Measurements from ENCODE around the gene MEGF11. TPM values are rescaled to one million over a fixed set of nuclear protein-coding genes. Genes with fewer than 3 reads are reported as not detected.
A peak's percentile ranks its signal among the peaks of the same experiment; 100 is the strongest.

Gene MEGF11
- total RNA-seq, 1 donor from 2014 or later, result 0.25 TPM

DNA sequence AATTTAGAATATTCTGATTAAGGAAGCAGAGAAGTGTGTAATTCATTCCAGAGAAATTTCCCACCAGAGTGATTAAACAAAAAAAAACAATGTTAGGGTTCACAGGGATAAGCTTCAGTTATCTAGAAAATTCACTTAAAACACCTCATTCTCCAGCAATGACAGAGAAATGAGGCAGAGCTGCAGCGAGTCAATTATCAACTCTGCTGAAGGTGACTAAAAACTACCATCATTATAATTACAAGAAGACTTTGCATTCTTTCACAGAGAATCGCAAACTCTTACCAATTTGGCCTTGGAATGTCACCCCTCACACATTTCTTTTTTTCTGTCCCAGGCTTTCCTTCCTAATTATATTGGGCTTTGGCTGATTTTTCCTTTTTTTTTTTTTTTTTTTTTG, 267.1 kb downstream of the MEGF11 start:
- TF ChIP-seq POLR2AphosphoS5 (IDR thresholded peaks at IDR 0.05; ENCODE audit: insufficient read depth in 1 of 2, low read depth in 1 of 2), result no peak
- TF ChIP-seq, protein P1, sequence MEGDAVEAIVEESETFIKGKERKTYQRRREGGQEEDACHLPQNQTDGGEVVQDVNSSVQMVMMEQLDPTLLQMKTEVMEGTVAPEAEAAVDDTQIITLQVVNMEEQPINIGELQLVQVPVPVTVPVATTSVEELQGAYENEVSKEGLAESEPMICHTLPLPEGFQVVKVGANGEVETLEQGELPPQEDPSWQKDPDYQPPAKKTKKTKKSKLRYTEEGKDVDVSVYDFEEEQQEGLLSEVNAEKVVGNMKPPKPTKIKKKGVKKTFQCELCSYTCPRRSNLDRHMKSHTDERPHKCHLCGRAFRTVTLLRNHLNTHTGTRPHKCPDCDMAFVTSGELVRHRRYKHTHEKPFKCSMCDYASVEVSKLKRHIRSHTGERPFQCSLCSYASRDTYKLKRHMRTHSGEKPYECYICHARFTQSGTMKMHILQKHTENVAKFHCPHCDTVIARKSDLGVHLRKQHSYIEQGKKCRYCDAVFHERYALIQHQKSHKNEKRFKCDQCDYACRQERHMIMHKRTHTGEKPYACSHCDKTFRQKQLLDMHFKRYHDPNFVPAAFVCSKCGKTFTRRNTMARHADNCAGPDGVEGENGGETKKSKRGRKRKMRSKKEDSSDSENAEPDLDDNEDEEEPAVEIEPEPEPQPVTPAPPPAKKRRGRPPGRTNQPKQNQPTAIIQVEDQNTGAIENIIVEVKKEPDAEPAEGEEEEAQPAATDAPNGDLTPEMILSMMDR (IDR thresholded peaks at IDR 0.05), result no peak
- TF ChIP-seq POLR2A (IDR thresholded peaks at IDR 0.05), result no peak

DNA sequence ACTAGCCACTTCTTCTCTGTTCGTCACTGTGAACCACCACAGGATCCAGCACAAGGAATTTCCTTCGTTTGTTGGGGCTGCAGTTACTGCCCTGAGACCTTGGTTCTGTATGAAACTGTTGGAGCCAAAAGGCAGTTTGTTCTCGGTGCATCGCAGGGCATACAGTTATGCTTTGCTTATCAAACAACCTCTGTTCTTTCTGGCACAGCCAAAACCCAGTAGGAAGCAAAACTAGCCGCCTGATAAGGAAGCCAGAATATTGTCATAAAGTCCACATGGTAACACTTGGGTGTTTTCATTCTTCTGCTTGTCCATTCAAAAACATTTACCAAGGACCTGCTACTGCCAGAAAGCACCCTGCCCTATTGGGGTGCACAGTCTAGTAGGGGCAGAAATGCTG, 268.2 kb downstream of the MEGF11 start:
- no peak for TF ChIP-seq POLR2AphosphoS5 (IDR thresholded peaks at IDR 0.05; ENCODE audit: insufficient read depth in 1 of 2, low read depth in 1 of 2)
- TF ChIP-seq, protein P1 (IDR thresholded peaks at IDR 0.05), result no peak
- TF ChIP-seq POLR2A (IDR thresholded peaks at IDR 0.05), result no peak
- Histone ChIP-seq H3K27ac (no peak overlapping the region), H3K27me3 (no peaks in the 10 kb centered on the region), H3K36me3 (no peaks in the 10 kb centered on the region), H3K9me3 (no peaks in the 10 kb centered on the region), H3K4me3 (no peak overlapping the region), H3K4me1 (peaks cover 8% of the 10 kb centered on the region)
- intact Hi-C loops (cut with DNase I), result no loop called here
- DNase-seq (ENCODE audit: extremely low spot score in 2 of 2), result no peak

More for the DNA sequence above, 267.1 kb downstream of the MEGF11 start:
- no peaks in the 10 kb centered on the region for H3K36me3 ChIP-seq
- intact Hi-C loops (cut with DNase I), result no loop called here
- DNase-seq (ENCODE audit: extremely low spot score in 2 of 2), result no peak
- peaks cover 8% of the 10 kb centered on the region for H3K4me1 ChIP-seq
- H3K9me3 ChIP-seq, result no peaks in the 10 kb centered on the region
- no peak overlapping the region for H3K27ac ChIP-seq
- H3K4me3 ChIP-seq, result no peak overlapping the region
- H3K27me3 ChIP-seq, result no peaks in the 10 kb centered on the region

- no peak for DNase-seq (ENCODE audit: extremely low spot score in 2 of 2)
- H3K36me3 ChIP-seq, result no peaks in the 10 kb centered on the region
- intact Hi-C loops (cut with DNase I), result no loop called here
- TF ChIP-seq, protein P1 (IDR thresholded peaks at IDR 0.05), result no peak
- TF ChIP-seq POLR2A (IDR thresholded peaks at IDR 0.05) (no peak), POLR2AphosphoS5 (IDR thresholded peaks at IDR 0.05; ENCODE audit: insufficient read depth in 1 of 2, low read depth in 1 of 2) (no peak)
- H3K4me1 ChIP-seq, result peaks cover 8% of the 10 kb centered on the region
- no peaks in the 10 kb centered on the region for H3K27me3 ChIP-seq
- H3K4me3 ChIP-seq, result peak overlapping the region; percentile 2 to 37
- no peak overlapping the region for H3K27ac ChIP-seq
- no peaks in the 10 kb centered on the region for H3K9me3 ChIP-seq
These were observed 270.8 kb downstream of the MEGF11 start for GRCh38 chr15:65982627-65983322.

DNA sequence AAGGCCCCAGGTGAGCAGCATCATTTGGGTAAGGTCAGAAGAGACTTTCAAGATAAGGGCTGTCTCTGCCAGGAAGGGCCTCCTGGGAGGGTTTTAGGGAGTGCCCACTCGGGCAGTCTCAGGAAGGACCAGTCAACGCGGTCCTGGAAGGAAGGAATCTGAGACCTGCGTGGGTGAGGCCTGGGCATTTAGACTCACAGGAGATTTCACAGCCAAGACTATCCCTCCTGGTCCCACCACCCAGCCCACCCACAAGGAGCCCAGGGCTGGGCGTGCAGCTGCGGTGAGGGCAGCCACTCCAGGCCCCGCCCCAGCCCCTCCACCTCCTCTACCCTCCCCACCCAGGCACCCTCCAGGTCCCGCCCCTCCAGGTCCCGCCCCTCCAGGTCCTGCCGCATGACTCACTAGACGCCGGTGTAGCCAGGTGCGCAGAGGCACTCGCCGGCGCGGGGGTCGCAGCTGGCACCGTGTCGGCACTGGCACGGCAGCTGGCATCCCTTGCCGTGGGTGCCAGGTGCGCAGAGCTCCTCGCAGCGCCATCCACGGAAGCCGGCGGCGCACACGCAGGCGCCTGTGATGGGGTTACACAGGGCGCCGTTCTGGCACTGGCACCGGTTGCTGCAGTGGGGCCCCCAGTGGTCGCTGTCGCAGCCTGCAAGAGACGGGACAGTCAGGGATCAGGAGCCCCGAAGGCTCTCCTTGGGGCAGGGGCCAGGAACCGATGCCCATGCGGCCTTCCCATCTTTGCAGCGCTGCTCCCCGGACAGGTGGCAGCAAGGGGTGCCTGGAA, 271.5 kb downstream of the MEGF11 start:
- Histone ChIP-seq H3K9me3 (no peaks in the 10 kb centered on the region), H3K4me3 (peak overlapping the region; percentile 2 to 37), H3K27ac (no peak overlapping the region), H3K4me1 (peaks cover 8% of the 10 kb centered on the region), H3K27me3 (no peaks in the 10 kb centered on the region), H3K36me3 (no peaks in the 10 kb centered on the region)
- TF ChIP-seq POLR2AphosphoS5 (IDR thresholded peaks at IDR 0.05; ENCODE audit: insufficient read depth in 1 of 2, low read depth in 1 of 2), result no peak
- TF ChIP-seq POLR2A (IDR thresholded peaks at IDR 0.05), result no peak
- TF ChIP-seq, protein P1 (IDR thresholded peaks at IDR 0.05), result no peak
- intact Hi-C loops (cut with DNase I), result no loop called here
- DNase-seq (ENCODE audit: extremely low spot score in 2 of 2), result no peak
